GM23248 (cell line): ENCODE measurements around the gene NPAS3. TPM values are rescaled to one million over a fixed set of nuclear protein-coding genes. Genes with fewer than 3 reads are reported as not detected.
A peak's percentile ranks its signal among the peaks of the same experiment; 100 is the strongest.

ENCODE experiments used
- DNase-seq: peaks from one replicate; pipeline ENCODE4 v3.0.0-alpha.2; 2015
- H2AFZ ChIP-seq: fragments of 200-600 bp; sonication (generic); 2 replicates; pipeline ENCODE4 v1.6.1; 2016; ENCODE audit warnings: antibody characterized with exemption
- H3F3A ChIP-seq: fragments of 200-600 bp; sonication (generic); 2 replicates; pipeline ENCODE4 v1.6.1; 2016; ENCODE audit warnings: mild to moderate bottlenecking, antibody characterized with exemption, mixed run types; ENCODE audit not compliant: insufficient read depth
- H3K27ac ChIP-seq: fragments of 200-600 bp; sonication (generic); 2 replicates; pipeline ENCODE4 v1.5.1; 2016; ENCODE audit warnings: mild to moderate bottlenecking
- H3K27me3 ChIP-seq: fragments of 200-600 bp; sonication (generic); replicated peaks from 2 replicates; pipeline ENCODE4 v1.6.1; 2016; ENCODE audit warnings: mild to moderate bottlenecking; ENCODE audit not compliant: insufficient read depth
- H3K36me3 ChIP-seq: fragments of 200-600 bp; sonication (generic); 2 replicates; pipeline ENCODE4 v1.6.1; 2016; ENCODE audit warnings: low read depth, mild to moderate bottlenecking
- H3K4me1 ChIP-seq: fragments of 200-600 bp; sonication (generic); 2 replicates; pipeline ENCODE4 v1.6.1; 2016; ENCODE audit warnings: mild to moderate bottlenecking; ENCODE audit not compliant: insufficient read depth
- H3K4me2 ChIP-seq: fragments of 200-600 bp; sonication (generic); one replicate; pipeline ENCODE4 v1.6.1; 2016; ENCODE audit warnings: mild to moderate bottlenecking; ENCODE audit not compliant: unreplicated experiment
- H3K4me3 ChIP-seq: fragments of 200-600 bp; sonication (generic); 2 replicates; pipeline ENCODE4 v1.5.1; 2016; ENCODE audit warnings: mild to moderate bottlenecking
- H3K79me2 ChIP-seq: fragments of 200-600 bp; sonication (generic); 2 replicates; pipeline ENCODE4 v1.6.1; 2016; ENCODE audit warnings: mild to moderate bottlenecking; ENCODE audit not compliant: insufficient read depth
- H3K9ac ChIP-seq: fragments of 200-600 bp; sonication (generic); 2 replicates; pipeline ENCODE4 v1.6.1; 2016; ENCODE audit warnings: mild to moderate bottlenecking
- H3K9me2 ChIP-seq: fragments of 200-600 bp; sonication (generic); 2 replicates; pipeline ENCODE4 v1.6.1; 2016; ENCODE audit warnings: mixed run types, mild to moderate bottlenecking, moderate library complexity; ENCODE audit not compliant: insufficient read depth
- H3K9me3 ChIP-seq: fragments of 200-600 bp; sonication (generic); one replicate; pipeline ENCODE4 v1.6.1; 2017; ENCODE audit warnings: low read depth
- H4K20me1 ChIP-seq: fragments of 200-600 bp; sonication (generic); 2 replicates; pipeline ENCODE4 v1.6.0; 2016; ENCODE audit not compliant: insufficient read depth
- EZH2 ChIP-seq: fragments of 200-600 bp; sonication (generic); IDR thresholded peaks from 2 replicates; pipeline ENCODE4 v1.6.1; 2018; ENCODE audit warnings: antibody characterized with exemption, mild to moderate bottlenecking; ENCODE audit not compliant: insufficient read depth, poor library complexity, severe bottlenecking
- EZH2phosphoT487 ChIP-seq: fragments of 200-600 bp; sonication (generic); IDR thresholded peaks from 2 replicates; pipeline ENCODE4 v1.6.1; 2018; ENCODE audit warnings: antibody characterized with exemption, moderate library complexity, mild to moderate bottlenecking, low read depth; ENCODE audit not compliant: insufficient read depth
- WGBS, 2 experiments: methylation state at CpG; one replicate each; pipeline ENCODE4 v1.1.6; 2015 to 2017; ENCODE audit warnings: low lambda C conversion rate in 2 of 2, low coverage in 1 of 2; ENCODE audit errors: missing lambda C conversion rate in 2 of 2; 5-methylcytosine and 5-hydroxymethylcytosine counted together
- in situ Hi-C: fragments of 300-500 bp; cut with MboI; formaldehyde crosslinking; loops from 2 replicates; pipeline ENCODE4 v1.15.0; 2020
- polyA plus RNA-seq: library from polyadenylated mRNA; unstranded; fragments of >200 nt; fragmentation: Nextera tagmentation; extraction: Ambion mirVana; gene quantifications from 2 replicates; pipeline ENCODE4 v1.2.1, GENCODE V29; 2016
- total RNA-seq: library from RNA; depleted of rRNA; stranded (reverse); fragments of >200 nt; shearing (Covaris generic); gene quantifications from 2 replicates; pipeline ENCODE4 v1.2.3, GENCODE V29; 2014

NPAS3 gene
- total and polyA plus RNA-seq, 2 experiments from 2014 or later = 0.65 TPM; not detected in 1

DNA sequence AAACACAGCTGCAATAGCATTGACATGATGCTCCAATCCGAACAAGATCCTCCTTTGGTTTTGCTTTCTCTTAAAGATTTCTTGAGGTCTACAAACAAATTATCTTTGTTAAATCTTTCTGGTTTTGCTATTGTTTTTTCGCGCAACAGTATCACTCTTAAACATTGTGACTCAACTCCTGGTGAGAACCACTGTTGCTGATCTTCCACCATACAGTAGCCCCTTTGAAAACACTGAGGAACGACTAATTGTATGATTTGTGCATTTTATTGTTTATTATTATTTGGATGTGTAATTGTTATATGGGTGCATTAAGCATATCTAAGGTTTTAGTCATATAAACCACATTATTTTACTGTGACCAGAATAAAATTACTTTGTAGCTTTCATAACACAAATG is 729.4 kb downstream of the NPAS3 start:
- H2AFZ ChIP-seq = no peak overlapping the region
- H3K27ac ChIP-seq = no peak overlapping the region
- H3F3A ChIP-seq = no peaks in the 10 kb centered on the region
- no peaks in the 10 kb centered on the region for H3K27me3 ChIP-seq
- H3K9me2 ChIP-seq = no peaks in the 10 kb centered on the region
- in situ Hi-C loops = no loop called here
- no peaks in the 10 kb centered on the region for H3K9me3 ChIP-seq
- 0 out of 2 replicates have a peak, but pooled peaks cover 4% of the 10 kb centered on the region for H3K4me1 ChIP-seq
- DNase-seq = peak; percentile 48
- TF ChIP-seq EZH2phosphoT487 (no peak), EZH2 (no peak)
- no peak overlapping the region for H3K4me2 ChIP-seq
- H3K79me2 ChIP-seq = no peaks in the 10 kb centered on the region
- no peaks in the 10 kb centered on the region for H4K20me1 ChIP-seq
- H3K4me3 ChIP-seq = no peak overlapping the region
- no peak overlapping the region for H3K9ac ChIP-seq
- no peaks in the 10 kb centered on the region for H3K36me3 ChIP-seq
- 66 to 72% methylated on average over 4 of the region's 4 CpGs for WGBS, 2 experiments

DNA sequence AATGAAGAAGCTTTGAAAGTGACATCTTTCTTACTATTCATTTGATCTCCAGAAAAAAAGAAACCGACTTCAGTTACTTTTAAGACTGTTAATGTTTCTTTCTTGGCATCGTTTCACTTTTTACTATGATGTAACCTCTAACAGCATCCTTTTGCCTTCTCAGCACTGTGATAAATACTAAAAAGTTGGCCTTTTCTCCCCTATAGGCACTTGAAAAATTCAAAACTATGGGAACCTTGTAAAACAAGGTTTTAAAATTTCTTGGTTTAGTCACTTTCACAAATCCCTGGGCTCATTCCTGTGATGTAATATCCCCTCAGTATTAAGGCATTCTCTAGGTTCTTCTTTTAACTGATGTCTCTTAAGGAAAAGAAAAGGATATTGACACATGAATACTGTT is 730.4 kb downstream of the NPAS3 start:
- Histone ChIP-seq H3K27me3 (no peaks in the 10 kb centered on the region), H3K79me2 (no peaks in the 10 kb centered on the region), H2AFZ (no peak overlapping the region), H3F3A (no peaks in the 10 kb centered on the region), H3K9me2 (no peaks in the 10 kb centered on the region), H3K27ac (no peak overlapping the region), H3K36me3 (no peaks in the 10 kb centered on the region), H3K9ac (no peak overlapping the region), H4K20me1 (no peaks in the 10 kb centered on the region), H3K4me2 (no peak overlapping the region), H3K4me3 (no peak overlapping the region), H3K4me1 (0 out of 2 replicates have a peak, but pooled peaks cover 4% of the 10 kb centered on the region), H3K9me3 (no peaks in the 10 kb centered on the region)
- DNase-seq = peak; percentile 15
- WGBS, 2 experiments = 87 to 92% methylated on average over 2 of the region's 2 CpGs
- TF ChIP-seq EZH2 = no peak
- TF ChIP-seq EZH2phosphoT487 = no peak
- in situ Hi-C loops = no loop called here

GRCh38 chr14:33670235-33670634 is 731.6 kb downstream of the NPAS3 start:
- H3K27ac ChIP-seq = no peak overlapping the region
- in situ Hi-C loops = no loop called here

DNA sequence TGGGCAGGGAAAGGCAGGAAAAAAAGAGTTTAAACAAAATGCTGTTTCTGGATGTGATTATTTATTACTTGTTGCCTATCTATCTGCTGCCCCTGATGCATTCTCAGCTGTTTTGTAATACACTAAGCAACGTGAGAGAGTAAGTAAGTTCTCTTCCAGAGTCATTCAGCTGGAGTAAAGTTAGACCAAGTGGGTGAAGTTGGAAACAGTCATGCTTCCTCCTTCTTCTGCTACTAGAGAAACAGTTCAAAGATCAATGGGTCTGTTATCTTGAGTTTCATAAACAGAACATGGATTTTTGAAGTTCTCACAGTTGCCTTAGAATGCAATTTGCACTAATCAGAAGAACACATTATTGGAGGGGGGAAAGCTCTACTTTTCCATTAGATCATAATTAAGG is 732.9 kb downstream of the NPAS3 start:
- Histone ChIP-seq H3K9me3 (no peaks in the 10 kb centered on the region), H3K79me2 (no peaks in the 10 kb centered on the region), H3K27ac (no peak overlapping the region), H2AFZ (no peak overlapping the region), H4K20me1 (no peaks in the 10 kb centered on the region), H3K4me2 (no peak overlapping the region), H3K4me1 (peaks cover 19% of the 10 kb centered on the region), H3K9me2 (no peaks in the 10 kb centered on the region), H3K4me3 (no peak overlapping the region), H3K9ac (no peak overlapping the region), H3K36me3 (no peaks in the 10 kb centered on the region), H3F3A (no peaks in the 10 kb centered on the region), H3K27me3 (no peaks in the 10 kb centered on the region)
- WGBS, 2 experiments = 70 to 86% methylated on average over 1 of the region's 1 CpG
- no peak for TF ChIP-seq EZH2phosphoT487
- no peak for TF ChIP-seq EZH2
- no peak for DNase-seq
- in situ Hi-C loops = no loop called here

More at GRCh38 chr14:33670235-33670634, 731.6 kb downstream of the NPAS3 start:
- H3K36me3 ChIP-seq = no peaks in the 10 kb centered on the region
- DNase-seq = no peak
- H3F3A ChIP-seq = no peaks in the 10 kb centered on the region
- no peaks in the 10 kb centered on the region for H3K9me2 ChIP-seq
- H3K4me1 ChIP-seq = 0 out of 2 replicates have a peak, but pooled peaks cover 6% of the 10 kb centered on the region
- no peaks in the 10 kb centered on the region for H3K9me3 ChIP-seq
- H3K4me3 ChIP-seq = no peak overlapping the region
- no peaks in the 10 kb centered on the region for H3K27me3 ChIP-seq
- WGBS, 2 experiments = 96 to 98% methylated on average over 5 of the region's 5 CpGs
- no peak overlapping the region for H3K9ac ChIP-seq
- TF ChIP-seq EZH2phosphoT487 (no peak), EZH2 (no peak)
- H3K79me2 ChIP-seq = no peaks in the 10 kb centered on the region
- no peak overlapping the region for H3K4me2 ChIP-seq
- no peak overlapping the region for H2AFZ ChIP-seq
- no peaks in the 10 kb centered on the region for H4K20me1 ChIP-seq

GRCh38 chr14:33674927-33675326 is 736.2 kb downstream of the NPAS3 start:
- WGBS, 2 experiments = 85% methylated on average over 5 of the region's 5 CpGs
- Histone ChIP-seq H2AFZ (no peak overlapping the region), H3K27ac (no peak overlapping the region), H3K9ac (no peak overlapping the region), H4K20me1 (no peaks in the 10 kb centered on the region), H3K4me3 (no peak overlapping the region), H3K27me3 (no peaks in the 10 kb centered on the region), H3K9me2 (no peaks in the 10 kb centered on the region), H3K4me2 (no peak overlapping the region), H3K9me3 (no peaks in the 10 kb centered on the region), H3K36me3 (no peaks in the 10 kb centered on the region), H3K4me1 (peaks cover 28% of the 10 kb centered on the region), H3K79me2 (no peaks in the 10 kb centered on the region), H3F3A (peaks cover 14% of the 10 kb centered on the region)
- in situ Hi-C loops = no loop called here
- no peak for TF ChIP-seq EZH2
- TF ChIP-seq EZH2phosphoT487 = no peak
- no peak for DNase-seq
